SJSA1 (cell line): Measurements from ENCODE around the gene UBE2A. TPM values are rescaled to one million over a fixed set of nuclear protein-coding genes. Genes with fewer than 3 reads are reported as not detected.

Experiments used
- DNase-seq, 2 experiments: peaks; one replicate each; pipeline ENCODE4 v3.0.0-alpha.2; 2015 to 2020; ENCODE audit warnings: low spot score in 2 of 2, low read depth in 1 of 2
- H3K27ac ChIP-seq: fragments of 250-450 bp; sonication (Bioruptor Pico); 2 replicates; pipeline ENCODE4 v1.5.1; 2020; ENCODE audit warnings: mild to moderate bottlenecking, moderate library complexity
- H3K27me3 ChIP-seq: fragments of 250-450 bp; sonication (Bioruptor Pico); replicated peaks from 2 replicates; pipeline ENCODE4 v1.5.1; 2020; ENCODE audit warnings: mild to moderate bottlenecking, moderate library complexity
- H3K36me3 ChIP-seq: fragments of 250-450 bp; sonication (Bioruptor Pico); 2 replicates; pipeline ENCODE4 v1.5.1; 2020; ENCODE audit warnings: mild to moderate bottlenecking
- H3K4me1 ChIP-seq: fragments of 250-450 bp; sonication (Bioruptor Pico); replicated peaks from 2 replicates; pipeline ENCODE4 v1.6.1; 2021; ENCODE audit warnings: mild to moderate bottlenecking
- H3K4me3 ChIP-seq: fragments of 250-450 bp; sonication (Bioruptor Pico); 2 replicates; pipeline ENCODE4 v1.5.1; 2020; ENCODE audit warnings: mild to moderate bottlenecking
- H3K9me3 ChIP-seq: fragments of 250-450 bp; sonication (Bioruptor Pico); replicated peaks from 2 replicates; pipeline ENCODE4 v1.5.1; 2020; ENCODE audit warnings: mild to moderate bottlenecking
- total RNA-seq: library from RNA; depleted of rRNA; stranded (reverse); fragments of >200 nt; shearing (Covaris generic); gene quantifications from 2 replicates; pipeline ENCODE4 v1.2.3, GENCODE V29; 2014; rRNA removed

The UBE2A gene
- total RNA-seq, 1 experiment from 2014 or later = 46.0 TPM

DNA sequence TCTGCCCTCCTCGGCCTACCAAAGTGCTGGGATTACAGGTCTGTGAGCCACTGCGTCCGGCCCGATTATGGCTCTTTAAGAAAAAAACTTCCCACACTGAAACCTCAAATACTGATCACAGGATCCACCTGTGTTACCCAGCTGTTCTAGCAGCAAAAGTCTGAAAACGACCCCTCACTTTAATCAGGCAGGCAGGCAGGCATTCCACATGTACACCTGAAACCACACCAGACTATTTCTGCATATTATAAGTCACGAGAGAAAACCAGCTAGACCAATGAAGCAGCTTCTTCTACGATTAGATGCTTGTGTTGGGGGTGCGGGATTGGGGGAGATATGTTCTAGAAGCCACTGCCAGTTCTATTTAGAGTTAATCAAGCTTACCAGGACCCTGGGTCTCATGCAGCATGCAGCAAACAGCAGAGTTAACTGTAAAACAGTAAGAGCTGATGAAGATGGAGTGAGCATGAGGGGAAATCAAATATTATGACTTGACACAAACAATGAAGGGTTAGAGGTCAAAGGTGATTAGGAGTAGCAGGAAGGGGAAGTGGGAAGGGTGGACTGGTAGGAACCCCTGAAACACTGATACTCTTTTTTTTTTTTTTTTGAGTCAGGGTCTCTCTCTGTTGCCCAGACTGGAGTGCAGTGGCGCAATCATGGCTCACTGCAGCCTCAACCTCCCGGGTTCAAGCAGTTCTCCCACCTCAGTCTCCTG lies 50.7 kb downstream of the UBE2A start:
- no peaks in the 10 kb centered on the region for H3K9me3 ChIP-seq
- no peak overlapping the region for H3K4me3 ChIP-seq
- H3K27ac ChIP-seq = no peak overlapping the region
- no peak for DNase-seq
- H3K4me1 ChIP-seq = no peaks in the 10 kb centered on the region
- no peaks in the 10 kb centered on the region for H3K27me3 ChIP-seq
- no peaks in the 10 kb centered on the region for H3K36me3 ChIP-seq

DNA sequence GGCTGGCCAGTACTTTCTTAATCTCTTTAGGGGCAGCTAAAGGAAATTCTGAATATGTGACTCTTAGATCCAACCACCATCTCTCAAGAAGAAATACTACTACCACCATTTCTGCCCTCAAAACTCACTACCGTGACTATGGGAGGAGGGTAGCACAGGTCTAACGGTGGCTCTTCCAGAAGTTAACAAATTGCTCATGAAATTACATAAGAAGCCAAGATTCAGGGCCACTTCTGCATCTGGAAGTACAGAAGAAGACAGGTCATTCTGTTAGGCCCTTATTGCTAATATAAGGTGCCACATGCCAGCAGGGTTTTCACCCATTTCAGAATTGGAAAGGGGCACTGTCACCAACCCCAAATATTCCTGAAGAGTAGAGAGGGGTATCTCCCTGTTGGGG lies 51.5 kb downstream of the UBE2A start:
- DNase-seq = no peak
- H3K9me3 ChIP-seq = no peaks in the 10 kb centered on the region

More for the DNA sequence above, 51.5 kb downstream of the UBE2A start:
- Histone ChIP-seq H3K4me3 (no peak overlapping the region), H3K27me3 (no peaks in the 10 kb centered on the region), H3K36me3 (no peaks in the 10 kb centered on the region), H3K4me1 (no peaks in the 10 kb centered on the region), H3K27ac (no peak overlapping the region)

Other genes with a start within 250 kb of the UBE2A start
- 18.0 and 31.5 TPM in 2 replicates for gene SLC25A43, start 175.2 kb upstream of the UBE2A start, total RNA-seq
- gene SLC25A5, start 106.1 kb upstream of the UBE2A start, total RNA-seq = 160 and 224 TPM in 2 replicates
- 58.1 and 68.8 TPM in 2 replicates for gene STEEP1, start 9.2 kb upstream of the UBE2A start, total RNA-seq
- 3.1 and 4.7 TPM in 2 replicates for gene NKRF, start 31.9 kb downstream of the UBE2A start, total RNA-seq
- 12.9 and 21.2 TPM in 2 replicates for gene SEPTIN6, start 118.6 kb downstream of the UBE2A start, total RNA-seq
- 0.19 and 1.6 TPM in 2 replicates for gene SOWAHD, start 184.0 kb downstream of the UBE2A start, total RNA-seq
- 2,665 and 4,330 TPM in 2 replicates for gene RPL39, start 217.1 kb downstream of the UBE2A start, total RNA-seq